ENCODE measurements around the gene DET1.
"Not testable (repeated sequence)": the region's sequence is repeated elsewhere in the genome, so short reads cannot be mapped to it uniquely, and the experiment has no call there.

The DET1 gene

DNA sequence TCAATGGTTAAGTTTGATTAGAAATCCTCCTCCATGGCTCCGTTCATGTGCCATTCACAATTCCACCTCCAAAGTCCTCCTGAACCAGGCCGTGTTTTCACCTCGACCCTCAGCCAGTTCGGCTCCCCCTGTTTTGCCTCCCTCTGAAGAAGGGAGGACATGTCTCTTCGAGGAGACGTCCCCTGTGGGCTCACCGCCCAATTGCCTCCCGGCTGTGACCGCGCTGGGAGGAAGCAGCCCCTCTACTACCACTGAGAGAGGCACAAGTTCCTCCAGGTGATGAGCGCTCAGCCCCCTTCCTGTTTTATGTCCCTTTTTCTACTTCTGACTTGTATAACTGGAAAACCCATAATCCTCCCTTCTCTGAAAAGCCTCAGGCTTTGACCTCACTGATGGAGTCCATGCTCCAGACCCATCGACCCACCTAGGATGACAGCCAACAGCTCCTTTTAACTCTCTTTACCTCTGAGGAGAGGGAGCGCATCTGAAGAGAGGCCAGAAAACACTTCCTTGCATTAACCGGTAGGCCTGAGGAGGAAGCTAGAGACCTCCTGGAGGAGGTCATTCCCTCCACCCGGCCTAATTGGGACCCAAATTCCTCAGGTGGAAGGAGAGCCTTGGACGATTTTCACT, 4.7 kb downstream of the DET1 start:
- no peaks in the 10 kb centered on the region for H3K9me3 ChIP-seq
- H3K27me3 ChIP-seq: no peaks in the 10 kb centered on the region
- H3K4me3 ChIP-seq: no peak overlapping the region
- no peak overlapping the region for H3K27ac ChIP-seq
- no peak overlapping the region for H3K4me2 ChIP-seq
- H3K36me3 ChIP-seq: peaks cover 9% of the 10 kb centered on the region; the same call in 1 of the 2 replicates
- H3K4me1 ChIP-seq: no peaks in the 10 kb centered on the region
- H3K9ac ChIP-seq: no peak overlapping the region
- no peak for TF ChIP-seq Cebpa-rat (IDR thresholded peaks at IDR 0.05)
- no peaks in the 10 kb centered on the region for H4K20me1 ChIP-seq

DNA sequence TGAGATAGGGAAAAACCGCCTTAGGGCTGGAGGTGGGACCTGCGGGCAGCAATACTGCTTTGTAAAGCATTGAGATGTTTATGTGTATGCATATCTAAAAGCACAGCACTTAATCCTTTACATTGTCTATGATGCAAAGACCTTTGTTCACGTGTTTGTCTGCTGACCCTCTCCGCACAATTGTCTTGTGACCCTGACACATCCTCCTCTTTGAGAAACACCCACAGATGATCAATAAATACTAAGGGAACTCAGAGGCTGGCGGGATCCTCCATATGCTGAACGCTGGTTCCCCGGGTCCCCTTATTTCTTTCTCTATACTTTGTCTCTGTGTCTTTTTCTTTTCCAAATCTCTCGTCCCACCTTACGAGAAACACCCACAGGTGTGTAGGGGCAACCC, 5.4 kb downstream of the DET1 start:
- H3K4me2 ChIP-seq, H3K27me3 ChIP-seq, H3K4me1 ChIP-seq, H3K36me3 ChIP-seq, H4K20me1 ChIP-seq, H3K27ac ChIP-seq, H3K9me3 ChIP-seq, H3K4me3 ChIP-seq, H3K9ac ChIP-seq: not testable (repeated sequence)

DNA sequence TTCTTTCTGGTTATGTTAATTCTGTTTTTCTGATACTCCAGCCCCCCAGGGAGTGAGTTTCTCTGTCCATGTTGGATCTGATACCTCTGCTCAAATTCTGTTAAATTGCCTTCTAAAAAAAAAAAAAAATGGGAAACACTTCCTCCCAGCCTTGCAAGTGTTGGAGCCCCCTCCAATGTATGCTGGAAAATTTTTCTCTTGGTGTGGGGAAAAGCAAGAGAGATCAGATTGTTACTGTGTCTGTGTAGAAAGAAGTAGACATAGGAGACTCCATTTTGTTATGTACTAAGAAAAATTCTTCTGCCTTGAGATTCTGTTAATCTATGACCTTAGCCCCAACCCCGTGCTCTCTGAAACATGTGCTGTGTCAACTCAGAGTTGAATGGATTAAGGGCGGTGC, 6.1 kb downstream of the DET1 start:
- not testable (repeated sequence) for H3K9ac ChIP-seq, H4K20me1 ChIP-seq, H3K4me3 ChIP-seq, H3K4me2 ChIP-seq, H3K27ac ChIP-seq, H3K36me3 ChIP-seq, H3K9me3 ChIP-seq, H3K4me1 ChIP-seq, H3K27me3 ChIP-seq

DNA sequence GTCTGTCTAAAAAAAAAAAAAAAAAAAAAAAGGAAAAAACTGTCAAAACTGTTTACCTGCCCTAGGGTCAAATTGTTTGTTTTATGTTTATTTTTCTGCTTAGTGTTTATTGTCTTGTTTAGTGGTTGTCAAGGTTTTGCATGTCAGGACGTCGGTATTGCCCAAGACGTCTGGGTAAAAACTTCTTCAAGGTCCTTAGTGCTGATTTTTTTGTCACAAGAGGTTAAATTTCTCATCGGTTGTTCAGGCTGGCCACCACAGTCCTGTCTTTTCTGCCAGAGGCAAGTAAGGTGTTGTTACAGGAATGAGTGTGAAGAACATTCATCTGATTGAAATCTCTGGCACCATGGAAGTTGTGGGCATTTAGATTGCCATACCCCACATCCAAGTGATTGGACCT, 7.0 kb downstream of the DET1 start:
- no peak for TF ChIP-seq Cebpa-rat (IDR thresholded peaks at IDR 0.05)
- H3K4me3 ChIP-seq: no peak overlapping the region
- H3K4me2 ChIP-seq: no peak overlapping the region
- no peaks in the 10 kb centered on the region for H3K4me1 ChIP-seq
- no peaks in the 10 kb centered on the region for H3K27me3 ChIP-seq
- no peak overlapping the region for H3K27ac ChIP-seq
- peaks cover 13% of the 10 kb centered on the region for H3K9me3 ChIP-seq
- no peaks in the 10 kb centered on the region for H4K20me1 ChIP-seq
- H3K9ac ChIP-seq: no peak overlapping the region
- H3K36me3 ChIP-seq: peaks cover 11% of the 10 kb centered on the region

DNA sequence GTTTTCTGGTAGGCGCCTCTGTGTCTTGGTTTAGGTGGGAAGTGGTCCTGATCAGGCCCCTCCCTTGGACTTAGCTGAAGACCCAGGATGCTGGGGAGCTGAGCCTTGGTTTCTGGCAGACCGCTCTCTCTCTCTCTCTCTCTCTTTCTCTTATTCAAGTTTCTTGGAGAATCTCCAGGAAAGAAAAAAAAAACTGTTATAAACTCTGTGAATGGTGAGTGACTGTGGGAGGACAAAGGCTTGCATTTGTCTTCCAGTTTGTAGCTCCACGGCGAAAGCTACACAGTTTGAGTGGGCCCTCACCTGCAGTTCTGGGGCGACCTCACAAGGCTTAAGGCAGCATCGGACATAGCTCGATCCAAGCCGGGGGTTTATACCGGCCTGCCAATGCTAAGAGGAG, 7.5 kb downstream of the DET1 start:
- Histone ChIP-seq H3K27me3 (no peaks in the 10 kb centered on the region), H3K9ac (no peak overlapping the region), H3K9me3 (peaks cover 15% of the 10 kb centered on the region), H3K27ac (no peak overlapping the region), H4K20me1 (no peaks in the 10 kb centered on the region), H3K4me3 (no peak overlapping the region), H3K4me2 (no peak overlapping the region), H3K4me1 (no peaks in the 10 kb centered on the region), H3K36me3 (peaks cover 9% of the 10 kb centered on the region)
- TF ChIP-seq Cebpa-rat (IDR thresholded peaks at IDR 0.05): no peak

DNA sequence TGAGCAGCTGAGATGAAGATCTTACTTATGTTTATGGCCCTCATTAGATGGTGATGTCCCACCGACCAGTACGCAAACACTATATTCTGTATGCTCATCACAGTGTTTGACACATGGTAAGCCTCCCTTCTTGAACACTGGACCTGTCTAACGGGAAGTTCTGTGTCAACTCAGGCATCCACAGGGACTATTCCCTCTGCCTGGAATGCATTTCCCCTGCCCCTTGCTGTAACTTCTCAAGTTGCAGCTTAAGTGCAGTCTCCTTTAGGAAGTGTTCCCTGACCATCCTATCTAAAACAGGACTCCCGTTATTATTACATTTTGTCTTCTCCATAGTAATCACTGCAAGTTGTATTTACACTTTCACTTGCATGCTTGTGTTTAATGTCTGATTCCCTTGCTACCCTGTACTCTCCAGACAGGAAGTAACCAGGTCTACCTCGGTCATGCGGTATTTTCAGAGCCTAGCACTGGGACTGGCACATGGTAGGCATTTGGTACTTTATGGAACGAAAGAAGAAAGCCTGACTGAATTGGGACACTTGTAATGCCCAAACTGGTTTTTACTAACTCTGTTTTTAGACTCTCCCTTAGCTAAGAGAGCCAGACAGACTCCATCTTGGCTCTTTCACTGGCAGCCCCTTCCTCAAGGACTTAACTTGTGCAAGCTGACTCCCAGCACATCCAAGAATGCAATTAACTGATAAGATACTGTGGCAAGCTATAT, 8.7 kb downstream of the DET1 start:
- H3K9ac ChIP-seq: no peak overlapping the region
- H3K27me3 ChIP-seq: no peaks in the 10 kb centered on the region
- peaks cover 5% of the 10 kb centered on the region; the same call in 1 of the 2 replicates for H3K36me3 ChIP-seq
- no peak for TF ChIP-seq Cebpa-rat (IDR thresholded peaks at IDR 0.05)
- H3K4me2 ChIP-seq: no peak overlapping the region
- no peaks in the 10 kb centered on the region for H4K20me1 ChIP-seq
- peaks cover 21% of the 10 kb centered on the region for H3K9me3 ChIP-seq
- no peaks in the 10 kb centered on the region for H3K4me1 ChIP-seq
- no peak overlapping the region for H3K4me3 ChIP-seq
- no peak overlapping the region for H3K27ac ChIP-seq

DNA sequence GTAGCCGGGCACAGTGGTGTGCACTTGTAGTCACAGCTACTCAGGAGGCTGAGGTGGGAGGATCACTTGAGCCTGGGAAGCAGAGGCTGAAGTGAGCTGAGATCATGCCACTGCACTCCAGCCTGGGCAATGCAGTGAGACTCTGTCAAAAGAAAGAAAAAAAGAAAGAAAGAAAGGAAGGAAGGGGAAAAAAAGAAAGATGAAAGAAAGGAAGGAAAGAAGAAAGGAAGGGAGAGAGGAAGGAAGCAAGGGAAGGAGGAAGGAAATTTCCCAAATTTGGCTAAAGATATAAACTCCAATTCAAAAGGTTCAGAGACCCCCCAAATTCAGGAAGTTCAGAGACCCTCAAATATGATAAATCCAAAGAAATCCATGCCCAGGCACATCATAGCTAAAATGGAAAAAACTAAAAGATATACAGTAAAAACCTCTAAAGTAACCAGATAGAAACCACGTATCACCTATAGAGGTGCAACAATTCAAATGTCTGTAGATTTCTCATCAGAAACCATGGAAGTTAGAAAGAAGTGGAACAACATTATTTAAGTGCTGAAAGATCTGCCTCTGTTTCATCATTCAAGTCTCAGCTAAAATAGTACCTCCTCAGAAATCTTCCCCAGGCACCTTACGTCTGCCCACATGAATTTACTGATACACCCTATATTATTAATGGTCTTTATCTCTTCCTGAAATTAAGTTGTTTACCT, 10.7 kb downstream of the DET1 start:
- Histone ChIP-seq H4K20me1 (no peaks in the 10 kb centered on the region), H3K36me3 (peaks cover 19% of the 10 kb centered on the region), H3K4me1 (no peaks in the 10 kb centered on the region), H3K9ac (no peak overlapping the region), H3K4me2 (no peak overlapping the region), H3K4me3 (no peak overlapping the region), H3K27me3 (no peaks in the 10 kb centered on the region), H3K9me3 (peaks cover 21% of the 10 kb centered on the region), H3K27ac (no peak overlapping the region)
- no peak for TF ChIP-seq Cebpa-rat (IDR thresholded peaks at IDR 0.05)

DNA sequence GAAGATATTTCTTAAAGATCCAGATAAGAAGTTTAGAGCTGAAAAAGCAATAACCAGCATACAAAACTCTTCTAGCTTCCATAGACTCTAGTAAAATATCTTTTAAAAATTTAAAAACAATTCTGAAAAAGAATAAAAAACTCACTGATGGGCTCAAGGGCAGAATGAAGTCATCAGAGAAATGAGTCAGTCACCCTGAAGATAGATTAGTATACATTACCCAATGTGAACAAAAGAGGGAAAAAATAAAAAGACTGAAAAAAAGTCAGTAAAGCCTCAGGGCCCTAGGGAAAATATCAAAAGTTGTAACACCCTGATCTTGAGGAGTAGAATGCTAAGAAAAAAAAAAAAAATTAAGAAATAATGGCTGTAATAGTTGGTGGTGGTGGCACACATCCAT, 11.4 kb downstream of the DET1 start:
- Histone ChIP-seq H4K20me1 (no peaks in the 10 kb centered on the region), H3K9ac (no peak overlapping the region), H3K36me3 (peaks cover 25% of the 10 kb centered on the region), H3K9me3 (peaks cover 21% of the 10 kb centered on the region), H3K27ac (no peak overlapping the region), H3K4me3 (no peak overlapping the region), H3K27me3 (no peaks in the 10 kb centered on the region), H3K4me2 (no peak overlapping the region), H3K4me1 (no peaks in the 10 kb centered on the region)
- TF ChIP-seq Cebpa-rat (IDR thresholded peaks at IDR 0.05): no peak

DNA sequence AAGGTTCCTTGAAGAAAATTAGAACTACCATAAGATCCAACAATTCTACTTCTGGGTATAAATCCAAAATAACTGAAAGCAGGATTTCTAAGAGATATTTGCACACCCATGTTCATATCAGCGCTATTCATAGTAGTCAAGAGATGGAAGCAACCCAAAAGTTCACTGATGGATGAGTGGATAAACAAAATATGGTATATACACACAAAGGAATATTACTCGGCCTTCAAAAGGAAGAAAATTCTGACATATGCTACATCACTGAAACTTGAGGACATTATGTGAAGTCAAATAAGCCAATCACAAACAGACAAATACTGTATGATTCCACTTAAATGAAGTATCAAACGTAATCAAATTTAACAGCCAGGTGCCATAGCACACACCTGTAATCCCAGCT, 13.1 kb downstream of the DET1 start:
- Histone ChIP-seq H4K20me1 (no peaks in the 10 kb centered on the region), H3K4me2 (no peak overlapping the region), H3K27me3 (no peaks in the 10 kb centered on the region), H3K9me3 (peaks cover 21% of the 10 kb centered on the region), H3K4me3 (no peak overlapping the region), H3K27ac (no peak overlapping the region), H3K36me3 (peaks cover 43% of the 10 kb centered on the region), H3K4me1 (no peaks in the 10 kb centered on the region), H3K9ac (no peak overlapping the region)
- TF ChIP-seq Cebpa-rat (IDR thresholded peaks at IDR 0.05): no peak

DNA sequence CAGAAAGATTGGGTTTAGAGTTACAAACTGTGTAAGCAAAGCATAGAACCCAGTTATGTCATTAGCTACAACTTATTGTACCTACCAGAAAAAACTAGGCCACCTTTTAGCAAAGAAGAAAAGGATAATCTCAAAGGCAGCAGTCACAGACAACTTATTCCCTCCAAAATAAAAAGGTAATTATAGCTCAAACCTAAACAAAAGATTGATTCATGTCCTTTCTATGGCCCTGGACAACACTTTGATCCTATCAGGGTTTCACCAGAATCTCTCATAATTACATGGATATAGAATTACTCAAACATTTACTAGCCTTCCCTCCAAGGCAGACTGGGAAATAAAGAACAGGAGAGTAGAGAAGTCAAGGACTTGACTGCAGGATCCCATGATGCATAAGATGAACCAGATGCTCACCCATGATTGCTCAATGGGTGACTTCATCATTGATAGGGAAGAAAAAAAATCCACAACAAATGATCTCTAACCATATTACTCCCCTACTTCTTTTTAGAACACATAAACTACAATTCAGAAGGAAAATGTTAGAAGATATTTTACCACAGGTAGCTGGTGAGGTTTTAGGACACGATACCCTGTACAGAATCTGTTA, 17.4 kb downstream of the DET1 start:
- H3K36me3 ChIP-seq: peaks cover 71% of the 10 kb centered on the region
- no peak overlapping the region for H3K27ac ChIP-seq

More for the DNA sequence above, 17.4 kb downstream of the DET1 start:
- H3K9ac ChIP-seq: no peak overlapping the region
- no peaks in the 10 kb centered on the region for H3K27me3 ChIP-seq
- H3K4me1 ChIP-seq: no peaks in the 10 kb centered on the region
- no peaks in the 10 kb centered on the region for H4K20me1 ChIP-seq
- no peak overlapping the region for H3K4me2 ChIP-seq
- peaks cover 21% of the 10 kb centered on the region for H3K9me3 ChIP-seq
- H3K4me3 ChIP-seq: no peak overlapping the region
- TF ChIP-seq Cebpa-rat (IDR thresholded peaks at IDR 0.05): no peak
